Uterus (tissue), 4 donors: ENCODE results near the gene EIF3L. TPM values are rescaled to one million over a fixed set of nuclear protein-coding genes. Genes with fewer than 3 reads are reported as not detected.

ENCODE experiments used
- DNase-seq, 2 donors: peaks; one replicate each; pipeline ENCODE4 v3.0.0-alpha.2; 2019 to 2020
- H3K27ac ChIP-seq, 2 donors: fragments of 200-600 bp; sonication (generic); 1 replicate in 1 of 2; 2 replicates in 1 of 2; pipeline ENCODE4 v1.5.1; 2016 to 2018
- H3K27me3 ChIP-seq, 2 donors: fragments of 200-600 bp; sonication (generic); one replicate each; pipeline ENCODE4 v1.5.1; 2018 to 2019; ENCODE audit warnings: control low read depth in 1 of 2
- H3K36me3 ChIP-seq, 2 donors: fragments of 200-600 bp; sonication (generic); one replicate each; pipeline ENCODE4 v1.5.1; 2019; ENCODE audit warnings: control low read depth in 1 of 2
- H3K4me1 ChIP-seq, 2 donors: fragments of 200-600 bp; sonication (generic); one replicate each; pipeline ENCODE4 v1.5.1; 2018 to 2019; ENCODE audit warnings: control low read depth in 1 of 2
- H3K4me3 ChIP-seq, 2 donors: fragments of 200-600 bp; sonication (generic); 1 replicate in 1 of 2; 2 replicates in 1 of 2; pipeline ENCODE4 v1.5.1; 2018 to 2019; ENCODE audit warnings: mild to moderate bottlenecking in 1 of 2
- H3K9me3 ChIP-seq, 2 donors: fragments of 200-600 bp; sonication (generic); one replicate each; pipeline ENCODE4 v1.5.1; 2019; ENCODE audit warnings: control low read depth in 1 of 2
- CTCF ChIP-seq, 4 experiments: fragments of 200-600 bp in 2 of 4; fragments of 450-650 bp in 2 of 4; sonication (generic) in 2 of 4; IDR thresholded peaks; one replicate each; pipeline ENCODE4 v1.5.1; 2016 to 2019; ENCODE audit warnings: antibody characterized with exemption in 4 of 4, mild to moderate bottlenecking in 2 of 4, moderate library complexity in 1 of 4
- POLR2A ChIP-seq, 2 donors: fragments of 450-650 bp; IDR thresholded peaks; one replicate each; pipeline ENCODE4 v1.6.1; 2016; ENCODE audit warnings: antibody characterized with exemption in 2 of 2, mild to moderate bottlenecking in 1 of 2, moderate library complexity in 1 of 2
- intact Hi-C: fragments of 100-400 bp; cut with DNase I; formaldehyde crosslinking; loops from one replicate; pipeline ENCODE4 v1.15.1; 2023; ENCODE audit warnings: low total_unique reads
- total RNA-seq, 4 donors: library from RNA; depleted of rRNA in 3 of 4; stranded (reverse); fragments of >200 nt in 3 of 4; gene quantifications; one replicate each; pipeline versions ENCODE4 v1.1.0 to v1.2.4, GENCODE V29; 2014 to 2023
- donor health status: DM: yes; HTN: yes; CAD: no.

The EIF3L gene
- total RNA-seq, 4 donors from 2014 or later, result 290 to 559 (median 413) TPM

GRCh38 chr22:37896939-37897338 is 47.7 kb downstream of the EIF3L start:
- peaks cover 6 to 8% of the 10 kb centered on the region in 2 donors for H3K4me1 ChIP-seq
- no peak overlapping the region for H3K4me3 ChIP-seq
- H3K36me3 ChIP-seq, result no peaks in the 10 kb centered on the region
- TF ChIP-seq POLR2A (IDR thresholded peaks at IDR 0.05) (no peak), CTCF (IDR thresholded peaks at IDR 0.05) (no peak)
- intact Hi-C loops, result loop anchor here (5.0 kb wide), 1 partner anchor 35 kb away; no protein-coding TSS in a partner anchor
- H3K9me3 ChIP-seq, result no peaks in the 10 kb centered on the region
- H3K27ac ChIP-seq, result peak overlapping the region; percentile 71 to 74
- no peaks in the 10 kb centered on the region for H3K27me3 ChIP-seq
- DNase-seq, result no peak

- Histone ChIP-seq H3K27ac (peak overlapping the region in 1 of 2 donors; percentile 19), H3K36me3 (no peaks in the 10 kb centered on the region), H3K9me3 (no peaks in the 10 kb centered on the region), H3K4me1 (peaks cover 3 to 6% of the 10 kb centered on the region in 2 donors), H3K27me3 (no peaks in the 10 kb centered on the region), H3K4me3 (no peak overlapping the region)
- TF ChIP-seq CTCF (IDR thresholded peaks at IDR 0.05), result no peak
- TF ChIP-seq POLR2A (IDR thresholded peaks at IDR 0.05), result no peak
- intact Hi-C loops, result loop anchor here (5.0 kb wide), 1 partner anchor 34 kb away; no protein-coding TSS in a partner anchor
- DNase-seq, result no peak
These were observed 48.6 kb downstream of the EIF3L start for GRCh38 chr22:37897807-37898206.

GRCh38 chr22:37898441-37899181 is 49.4 kb downstream of the EIF3L start:
- TF ChIP-seq CTCF (IDR thresholded peaks at IDR 0.05), result no peak
- no peak for TF ChIP-seq POLR2A (IDR thresholded peaks at IDR 0.05)

GRCh38 chr22:37904572-37905533 is 55.6 kb downstream of the EIF3L start:
- no peaks in the 10 kb centered on the region for H3K36me3 ChIP-seq
- peak overlapping the region in 1 of 2 donors; percentile 50 for H3K4me3 ChIP-seq
- H3K27me3 ChIP-seq, result no peaks in the 10 kb centered on the region
- TF ChIP-seq CTCF (IDR thresholded peaks at IDR 0.05) (no peak), POLR2A (IDR thresholded peaks at IDR 0.05) (peak in 1 of 2 donors; percentile 53)
- no peaks in the 10 kb centered on the region for H3K9me3 ChIP-seq
- H3K27ac ChIP-seq, result peak overlapping the region; percentile 94 to 98
- H3K4me1 ChIP-seq, result peaks cover 0 to 5% of the 10 kb centered on the region in 2 donors
- intact Hi-C loops, result no loop called here
- DNase-seq, result peak; percentile 83 to 93

More at GRCh38 chr22:37898441-37899181, 49.4 kb downstream of the EIF3L start:
- Histone ChIP-seq H3K4me1 (no peaks in the 10 kb centered on the region), H3K4me3 (no peak overlapping the region), H3K36me3 (no peaks in the 10 kb centered on the region), H3K9me3 (no peaks in the 10 kb centered on the region), H3K27ac (peak overlapping the region in 1 of 2 donors; percentile 19), H3K27me3 (no peaks in the 10 kb centered on the region)
- no peak for DNase-seq
- intact Hi-C loops, result loop anchor here (5.0 kb wide), 1 partner anchor 34 kb away; no protein-coding TSS in a partner anchor
